ENCODE results near the gene SPDYE5.

DNA sequence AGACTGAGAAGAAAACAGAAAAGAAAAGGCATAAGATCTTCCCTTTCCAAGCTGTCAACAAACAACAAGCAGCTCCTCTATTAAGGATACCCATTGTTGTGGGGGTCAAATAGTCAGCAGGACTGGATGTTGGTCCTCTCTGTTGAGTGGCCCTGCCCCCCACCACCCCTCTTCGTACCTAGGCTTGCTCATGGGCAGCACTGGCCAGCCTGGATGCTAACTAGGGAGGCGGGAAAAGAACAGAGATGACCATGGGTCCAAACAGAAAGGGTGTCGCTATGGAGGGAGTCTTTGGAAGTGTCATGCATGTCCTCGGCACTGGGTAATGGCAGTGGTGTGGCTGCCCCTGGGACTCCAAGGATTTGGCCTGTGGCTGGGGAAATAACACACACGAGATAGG is 45.6 kb downstream of the SPDYE5 start:
- TF ChIP-seq, protein P1, sequence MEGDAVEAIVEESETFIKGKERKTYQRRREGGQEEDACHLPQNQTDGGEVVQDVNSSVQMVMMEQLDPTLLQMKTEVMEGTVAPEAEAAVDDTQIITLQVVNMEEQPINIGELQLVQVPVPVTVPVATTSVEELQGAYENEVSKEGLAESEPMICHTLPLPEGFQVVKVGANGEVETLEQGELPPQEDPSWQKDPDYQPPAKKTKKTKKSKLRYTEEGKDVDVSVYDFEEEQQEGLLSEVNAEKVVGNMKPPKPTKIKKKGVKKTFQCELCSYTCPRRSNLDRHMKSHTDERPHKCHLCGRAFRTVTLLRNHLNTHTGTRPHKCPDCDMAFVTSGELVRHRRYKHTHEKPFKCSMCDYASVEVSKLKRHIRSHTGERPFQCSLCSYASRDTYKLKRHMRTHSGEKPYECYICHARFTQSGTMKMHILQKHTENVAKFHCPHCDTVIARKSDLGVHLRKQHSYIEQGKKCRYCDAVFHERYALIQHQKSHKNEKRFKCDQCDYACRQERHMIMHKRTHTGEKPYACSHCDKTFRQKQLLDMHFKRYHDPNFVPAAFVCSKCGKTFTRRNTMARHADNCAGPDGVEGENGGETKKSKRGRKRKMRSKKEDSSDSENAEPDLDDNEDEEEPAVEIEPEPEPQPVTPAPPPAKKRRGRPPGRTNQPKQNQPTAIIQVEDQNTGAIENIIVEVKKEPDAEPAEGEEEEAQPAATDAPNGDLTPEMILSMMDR (IDR thresholded peaks at IDR 0.05; ENCODE audit: low read depth, low read length, missing input control), result no peak
- no peak for TF ChIP-seq RAD21 (IDR thresholded peaks at IDR 0.05)
- no peak for TF ChIP-seq ATF3 (IDR thresholded peaks at IDR 0.05)
- TF ChIP-seq REST (IDR thresholded peaks at IDR 0.05), result no peak
- TF ChIP-seq TAF1 (conservative IDR thresholded peaks at IDR 0.05), result no peak
